Neuronal stem cell (in vitro differentiated cells): ENCODE measurements around the gene METAP1D.

ENCODE experiments used
- DNase-seq: peaks from one replicate; pipeline ENCODE4 v3.0.0-alpha.2; 2013; ENCODE audit warnings: low spot score
- H2AFZ ChIP-seq: one replicate; pipeline ENCODE4 v1.6.1; 2013; ENCODE audit warnings: mild to moderate bottlenecking, low read length, inconsistent platforms
- H2AK5ac ChIP-seq: 2 replicates; pipeline ENCODE4 v1.6.1; 2013; ENCODE audit warnings: low read depth, mild to moderate bottlenecking, inconsistent platforms, low read length, moderate library complexity, mixed read lengths
- H2BK120ac ChIP-seq: 2 replicates; pipeline ENCODE4 v1.6.1; 2013; ENCODE audit warnings: low read depth, mild to moderate bottlenecking, inconsistent platforms, low read length, moderate library complexity, mixed read lengths
- H2BK12ac ChIP-seq: one replicate; pipeline ENCODE4 v1.6.1; 2013; ENCODE audit warnings: low read length, inconsistent platforms
- H2BK15ac ChIP-seq: 2 replicates; pipeline ENCODE4 v1.6.1; 2013; ENCODE audit warnings: mild to moderate bottlenecking, low read length, inconsistent platforms, mixed read lengths
- H2BK5ac ChIP-seq: one replicate; pipeline ENCODE4 v1.6.1; 2013; ENCODE audit warnings: inconsistent platforms, mild to moderate bottlenecking, low read length, moderate library complexity
- H3K14ac ChIP-seq: one replicate; pipeline ENCODE4 v1.6.1; 2013; ENCODE audit warnings: low read length, inconsistent platforms
- H3K18ac ChIP-seq: 2 replicates; pipeline ENCODE4 v1.6.1; 2013; ENCODE audit warnings: low read length, inconsistent platforms
- H3K23ac ChIP-seq: 2 replicates; pipeline ENCODE4 v1.6.1; 2013; ENCODE audit warnings: low read depth, mild to moderate bottlenecking, mixed read lengths, low read length, inconsistent platforms; ENCODE audit not compliant: poor library complexity
- H3K27ac ChIP-seq: replicated peaks from 3 replicates; pipeline ENCODE4 v1.5.1; 2013; ENCODE audit warnings: low read length, inconsistent platforms
- H3K27me3 ChIP-seq, 3 experiments: 2 replicates each; pipeline ENCODE4 v1.6.1; 2013; ENCODE audit warnings: low read length in 3 of 3, mild to moderate bottlenecking in 2 of 3, inconsistent platforms in 1 of 3, low read depth in 1 of 3, mixed read lengths in 1 of 3, moderate library complexity in 1 of 3; ENCODE audit not compliant: control insufficient read depth in 3 of 3, insufficient read depth in 3 of 3
- H3K36me3 ChIP-seq, 2 donors: replicated peaks in 1 of 2; 2 replicates each; pipeline ENCODE4 v1.6.1; 2013; ENCODE audit warnings: low read length in 2 of 2; ENCODE audit not compliant: control insufficient read depth in 2 of 2, insufficient read depth in 2 of 2
- H3K4ac ChIP-seq: 2 replicates; pipeline ENCODE4 v1.6.1; 2013; ENCODE audit warnings: inconsistent platforms, mild to moderate bottlenecking, low read length, moderate library complexity
- H3K4me1 ChIP-seq, 2 donors: 1 replicate in 1 of 2; 2 replicates in 1 of 2; pipeline ENCODE4 v1.6.1; 2013; ENCODE audit warnings: low read length in 2 of 2, low read depth in 1 of 2; ENCODE audit not compliant: control insufficient read depth in 2 of 2, insufficient read depth in 1 of 2
- H3K4me2 ChIP-seq: one replicate; pipeline ENCODE4 v1.6.1; 2013; ENCODE audit warnings: mild to moderate bottlenecking, low read length, inconsistent platforms; ENCODE audit not compliant: insufficient read depth, poor library complexity, severe bottlenecking
- H3K4me3 ChIP-seq, 2 donors: 2 replicates each; pipeline ENCODE4 v1.5.1; 2013; ENCODE audit warnings: low read length in 2 of 2, mild to moderate bottlenecking in 2 of 2, inconsistent platforms in 1 of 2, moderate library complexity in 1 of 2
- H3K79me1 ChIP-seq: one replicate; pipeline ENCODE4 v1.6.1; 2013; ENCODE audit warnings: low read depth, mild to moderate bottlenecking, inconsistent platforms, low read length, moderate library complexity
- H3K9ac ChIP-seq: one replicate; pipeline ENCODE4 v1.6.1; 2013; ENCODE audit warnings: mild to moderate bottlenecking, low read depth, low read length, inconsistent platforms; ENCODE audit not compliant: poor library complexity
- H3K9me3 ChIP-seq, 2 donors: replicated peaks in 1 of 2; 2 replicates each; pipeline versions ENCODE3 to v1.6.1; 2013; ENCODE audit warnings: low read length in 2 of 2, mild to moderate bottlenecking in 2 of 2, inconsistent platforms in 1 of 2, low read depth in 1 of 2, mixed read lengths in 1 of 2, moderate library complexity in 1 of 2; ENCODE audit not compliant: control insufficient read depth in 2 of 2, insufficient read depth in 1 of 2
- H4K8ac ChIP-seq: one replicate; pipeline ENCODE4 v1.6.1; 2013; ENCODE audit warnings: low read depth, mild to moderate bottlenecking, inconsistent platforms, low read length, moderate library complexity
- H4K91ac ChIP-seq: one replicate; pipeline ENCODE4 v1.6.1; 2013; ENCODE audit warnings: low read length, low read depth, mild to moderate bottlenecking, inconsistent platforms; ENCODE audit not compliant: poor library complexity
- WGBS, 2 donors: extraction: QIAGEN DNeasy Blood & Tissue Kit; methylation state at CpG; one replicate each; pipeline ENCODE4 v1.1.7; 2013; ENCODE audit warnings: missing lambda C conversion rate in 2 of 2, mixed read lengths in 1 of 2; ENCODE audit not compliant: insufficient read length in 2 of 2, insufficient replicate concordance in 1 of 2; ENCODE audit errors: extremely low coverage in 2 of 2; 5-methylcytosine and 5-hydroxymethylcytosine counted together

The METAP1D gene

GRCh38 chr2:172085460-172086159 is 85.9 kb downstream of the METAP1D start, which contains the start of gene DLX1:
TSS of gene DLX1 (plus strand) at chr2:172085507. CDS start at chr2:172085678, 171 bp downstream.
- Histone ChIP-seq H4K91ac (no peak within 1 kb of the TSS), H2BK12ac (no peak within 1 kb of the TSS), H3K9ac (peak within 1 kb of the TSS; percentile 68), H4K8ac (no peak within 1 kb of the TSS), H2BK5ac (no peak within 1 kb of the TSS), H2AFZ (peak within 1 kb of the TSS; percentile 99), H3K27me3 (peaks cover 69 to 96% (median 94%) of the 10 kb centered on the region in 3 experiments), H3K4me1 (peaks cover 18 to 23% of the 10 kb centered on the region in 2 donors), H2AK5ac (peak within 1 kb of the TSS; percentile 47), H3K36me3 (no peaks in the 10 kb centered on the region), H3K14ac (peak within 1 kb of the TSS; percentile 39), H3K79me1 (no peaks in the 10 kb centered on the region), H2BK15ac (peak within 1 kb of the TSS; percentile 84), H3K4ac (no peak within 1 kb of the TSS), H3K18ac (peak within 1 kb of the TSS; percentile 89), H3K9me3 (peaks cover 2 to 11% of the 10 kb centered on the region in 2 donors), H2BK120ac (no peak within 1 kb of the TSS), H3K27ac (no peak within 1 kb of the TSS), H3K23ac (peak within 1 kb of the TSS; percentile 77), H3K4me3 (peak within 1 kb of the TSS; percentile 51 to 75), H3K4me2 (peak within 1 kb of the TSS; percentile 93)
- WGBS, 2 donors, result no CpG with 5 or more reads among the region's 34 CpGs
- no peak for DNase-seq

GRCh38 chr2:172086241-172087206 is 86.8 kb downstream of the METAP1D start:
- H3K9ac ChIP-seq, result no peak overlapping the region

DNA sequence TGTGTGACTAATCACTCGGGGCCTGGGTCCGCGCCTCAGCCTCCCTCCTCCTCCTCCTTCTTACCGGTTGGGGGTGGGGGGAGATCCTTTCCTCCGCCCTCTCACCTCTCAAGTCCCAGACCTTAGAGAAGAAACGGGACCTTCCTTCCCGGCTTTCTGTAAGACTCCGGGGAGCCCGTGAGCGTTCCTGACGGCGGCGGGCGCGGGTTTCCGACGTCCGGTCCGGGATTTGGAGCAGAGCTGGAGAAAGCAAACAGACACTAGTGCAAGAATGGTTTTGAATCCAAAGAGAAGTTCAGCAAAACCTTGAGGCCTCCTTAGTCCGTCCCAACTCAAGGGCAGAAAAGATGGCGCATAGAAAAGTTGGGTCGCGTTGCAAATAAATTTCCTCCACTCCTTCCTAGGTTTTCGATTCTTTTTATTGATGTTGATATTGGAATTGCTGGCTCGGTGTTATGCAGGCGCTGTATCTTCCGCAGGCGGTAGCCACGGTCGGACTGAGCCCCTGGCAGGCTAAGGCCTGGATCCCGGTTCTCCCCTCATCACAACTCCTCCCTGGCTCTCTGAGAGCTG is 87.5 kb downstream of the METAP1D start:
- Histone ChIP-seq H3K9me3 (peaks cover 1 to 2% of the 10 kb centered on the region in 2 donors), H3K27ac (no peak overlapping the region), H2AK5ac (peak overlapping the region; percentile 51), H2BK12ac (no peak overlapping the region), H4K8ac (no peak overlapping the region), H3K27me3 (peaks cover 61 to 96% (median 90%) of the 10 kb centered on the region in 3 experiments), H3K14ac (peak overlapping the region; percentile 85), H2BK5ac (no peak overlapping the region), H3K23ac (no peak overlapping the region), H2AFZ (peak overlapping the region; percentile 99), H3K79me1 (no peaks in the 10 kb centered on the region), H2BK15ac (peak overlapping the region; percentile 52), H3K18ac (peak overlapping the region; percentile 86), H3K9ac (peak overlapping the region; percentile 32), H3K4me1 (peaks cover 12 to 23% of the 10 kb centered on the region in 2 donors), H3K36me3 (no peaks in the 10 kb centered on the region), H3K4me3 (no peak overlapping the region), H3K4ac (no peak overlapping the region), H2BK120ac (no peak overlapping the region), H3K4me2 (peak overlapping the region; percentile 51), H4K91ac (no peak overlapping the region)
- no peak for DNase-seq
- no CpG with 5 or more reads among the region's 31 CpGs for WGBS, 2 donors

More at GRCh38 chr2:172086241-172087206, 86.8 kb downstream of the METAP1D start:
- H3K27me3 ChIP-seq, result peaks cover 63 to 96% (median 90%) of the 10 kb centered on the region in 3 experiments
- H3K4me2 ChIP-seq, result peak overlapping the region; percentile 51
- peaks cover 12 to 23% of the 10 kb centered on the region in 2 donors for H3K4me1 ChIP-seq
- H2BK15ac ChIP-seq, result no peak overlapping the region
- no peak overlapping the region for H2BK120ac ChIP-seq
- H3K79me1 ChIP-seq, result no peaks in the 10 kb centered on the region
- peak; percentile 89 for DNase-seq
- peak overlapping the region; percentile 74 for H3K18ac ChIP-seq
- H3K4me3 ChIP-seq, result peak overlapping the region in 1 of 2 donors; percentile 9
- H3K14ac ChIP-seq, result no peak overlapping the region
- no peak overlapping the region for H2BK5ac ChIP-seq
- H3K23ac ChIP-seq, result no peak overlapping the region
- no peak overlapping the region for H2BK12ac ChIP-seq
- peak overlapping the region; percentile 99 for H2AFZ ChIP-seq
- peaks cover 2 to 9% of the 10 kb centered on the region in 2 donors for H3K9me3 ChIP-seq
- WGBS, 2 donors, result no CpG with 5 or more reads among the region's 54 CpGs
- no peak overlapping the region for H3K4ac ChIP-seq
- H4K91ac ChIP-seq, result no peak overlapping the region
- no peak overlapping the region for H2AK5ac ChIP-seq
- H3K27ac ChIP-seq, result no peak overlapping the region
- H3K36me3 ChIP-seq, result no peaks in the 10 kb centered on the region
- no peak overlapping the region for H4K8ac ChIP-seq
